Measurements from ENCODE around the gene C8A.

DNA sequence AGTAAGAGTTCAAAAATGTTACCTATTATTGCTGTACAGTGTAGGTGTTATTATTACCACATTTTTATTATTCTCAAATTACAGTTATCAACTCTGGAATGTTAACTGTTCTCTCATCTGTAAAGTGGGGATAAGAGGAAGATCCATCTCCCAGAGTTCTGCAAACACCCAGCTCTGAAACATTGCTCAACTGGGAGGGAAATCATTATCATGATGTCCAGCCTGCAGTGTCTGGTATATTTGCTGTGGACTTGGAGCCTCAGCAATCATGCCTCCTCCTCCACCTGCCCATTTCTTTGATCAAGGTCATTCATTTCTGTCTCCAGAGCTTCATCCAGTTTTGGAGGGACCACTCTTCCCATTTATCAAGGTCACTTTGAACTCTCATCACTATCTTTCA, 39.4 kb downstream of the C8A start:
- no peak for TF ChIP-seq CTCF (IDR thresholded peaks at IDR 0.05; ENCODE audit: borderline replicate concordance, extremely low read depth, low read length, poor library complexity, severe bottlenecking)
- no peak for TF ChIP-seq EZH2 (IDR thresholded peaks at IDR 0.05; ENCODE audit: borderline replicate concordance, low read depth, low read length, severe bottlenecking)

All from DND-41 (cell line).